ENCODE measurements around the gene SORCS1.

DNA sequence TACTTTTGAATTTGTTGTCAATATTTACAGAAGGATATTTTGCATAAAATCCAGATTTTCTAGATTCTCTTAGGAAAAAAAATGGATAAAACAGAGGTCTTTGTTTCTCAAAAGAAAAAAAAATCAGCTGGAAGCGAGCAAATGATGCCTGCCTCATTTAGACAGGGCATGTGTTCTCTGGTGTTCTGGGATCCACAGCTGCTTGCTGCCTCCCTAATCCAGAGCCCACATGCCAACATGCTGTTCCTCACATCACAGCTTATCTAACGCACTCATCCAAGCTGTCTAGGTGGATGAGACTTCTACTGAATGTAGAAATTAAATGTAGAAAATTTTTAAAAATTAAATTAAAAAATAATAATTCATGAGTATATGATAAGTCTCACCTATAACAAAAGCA lies 630.1 kb downstream of the SORCS1 start:
- TF ChIP-seq, protein P1, sequence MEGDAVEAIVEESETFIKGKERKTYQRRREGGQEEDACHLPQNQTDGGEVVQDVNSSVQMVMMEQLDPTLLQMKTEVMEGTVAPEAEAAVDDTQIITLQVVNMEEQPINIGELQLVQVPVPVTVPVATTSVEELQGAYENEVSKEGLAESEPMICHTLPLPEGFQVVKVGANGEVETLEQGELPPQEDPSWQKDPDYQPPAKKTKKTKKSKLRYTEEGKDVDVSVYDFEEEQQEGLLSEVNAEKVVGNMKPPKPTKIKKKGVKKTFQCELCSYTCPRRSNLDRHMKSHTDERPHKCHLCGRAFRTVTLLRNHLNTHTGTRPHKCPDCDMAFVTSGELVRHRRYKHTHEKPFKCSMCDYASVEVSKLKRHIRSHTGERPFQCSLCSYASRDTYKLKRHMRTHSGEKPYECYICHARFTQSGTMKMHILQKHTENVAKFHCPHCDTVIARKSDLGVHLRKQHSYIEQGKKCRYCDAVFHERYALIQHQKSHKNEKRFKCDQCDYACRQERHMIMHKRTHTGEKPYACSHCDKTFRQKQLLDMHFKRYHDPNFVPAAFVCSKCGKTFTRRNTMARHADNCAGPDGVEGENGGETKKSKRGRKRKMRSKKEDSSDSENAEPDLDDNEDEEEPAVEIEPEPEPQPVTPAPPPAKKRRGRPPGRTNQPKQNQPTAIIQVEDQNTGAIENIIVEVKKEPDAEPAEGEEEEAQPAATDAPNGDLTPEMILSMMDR (conservative IDR thresholded peaks at IDR 0.05), result no peak
- no peak for TF ChIP-seq EZH2 (IDR thresholded peaks at IDR 0.05; ENCODE audit: low read depth)

Data from PC-9 (cell line).